GM06990 (cell line): ENCODE measurements around the gene KCND3.

Source experiments
- DNase-seq: peaks from one replicate; pipeline ENCODE4 v3.0.0-alpha.2; 2011; ENCODE audit not compliant: insufficient read length; ENCODE audit errors: extremely low read depth
- H3K27me3 ChIP-seq: replicated peaks from 2 replicates; pipeline ENCODE4 v1.6.0; 2011; ENCODE audit warnings: low read length; ENCODE audit not compliant: control insufficient read depth, insufficient read depth
- H3K36me3 ChIP-seq: 2 replicates; pipeline ENCODE4 v1.5.1; 2011; ENCODE audit warnings: low read length; ENCODE audit not compliant: control insufficient read depth, insufficient read depth
- H3K4me3 ChIP-seq: replicated peaks from 2 replicates; pipeline ENCODE4 v1.5.1; 2011; ENCODE audit warnings: low read depth, mild to moderate bottlenecking, control low read depth, low read length
- TF ChIP-seq, protein P1 (sequence below): IDR thresholded peaks from 2 replicates; pipeline ENCODE4 v1.5.1; 2011; ENCODE audit warnings: low read length, control low read depth, mild to moderate bottlenecking, inconsistent platforms; ENCODE audit not compliant: insufficient read depth, poor library complexity, severe bottlenecking

The KCND3 gene

DNA sequence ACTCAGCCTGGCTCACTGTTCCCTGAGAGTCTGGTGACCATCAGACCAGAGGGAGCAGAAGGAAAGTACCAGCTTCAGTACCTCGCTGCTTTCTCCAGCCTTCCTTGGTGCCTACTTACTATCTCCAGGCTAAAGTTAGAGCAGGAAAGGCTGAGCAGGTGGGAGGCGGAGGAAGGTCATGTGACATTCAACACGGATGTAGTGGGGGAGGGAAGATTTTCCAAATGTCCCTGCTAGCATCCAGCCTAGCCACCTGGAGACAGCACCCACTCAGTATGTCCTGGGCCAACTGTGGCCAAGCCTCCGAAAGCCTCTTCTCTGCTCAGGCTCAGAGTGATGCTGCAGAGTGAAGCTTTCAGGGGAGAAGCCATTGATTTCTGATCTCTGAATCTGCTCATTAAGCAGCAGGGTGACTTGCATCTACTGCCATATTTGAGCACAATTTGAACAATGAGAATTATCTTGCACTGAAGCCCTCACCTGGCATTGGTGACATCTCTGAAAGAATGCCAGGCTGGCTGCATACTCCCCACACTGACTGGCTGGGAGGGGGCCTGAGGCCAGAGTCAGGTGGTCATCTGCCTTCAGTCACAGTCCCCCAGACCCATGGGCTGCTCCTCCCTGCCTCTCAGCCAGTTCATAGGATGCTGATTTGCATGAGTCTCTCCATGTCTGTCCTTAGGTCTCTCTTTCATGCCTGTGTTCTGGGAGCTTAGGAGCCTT, 86.2 kb downstream of the KCND3 start:
- no peak overlapping the region for H3K4me3 ChIP-seq

DNA sequence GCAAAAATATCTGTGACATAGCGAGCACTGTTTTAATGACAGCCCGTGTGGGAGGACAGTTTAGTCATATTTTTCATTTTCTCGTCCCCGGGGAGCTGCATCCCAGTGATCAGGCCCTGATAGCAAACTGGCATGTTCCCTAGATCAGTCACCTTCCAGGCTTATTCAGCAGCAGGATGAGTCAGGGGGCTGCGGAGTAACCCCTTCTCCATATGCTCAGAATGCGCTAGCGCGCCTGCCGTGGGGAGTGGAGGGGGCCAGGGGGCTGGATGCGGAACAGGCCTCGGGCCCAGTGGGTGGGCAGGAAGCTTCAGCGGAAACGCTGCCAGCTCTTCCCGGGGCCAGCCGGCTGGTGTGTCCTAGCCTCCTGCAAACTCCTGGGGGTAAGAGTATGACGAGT, 94.0 kb downstream of the KCND3 start:
- Histone ChIP-seq H3K4me3 (no peak overlapping the region), H3K27me3 (peaks cover 2% of the 10 kb centered on the region), H3K36me3 (no peaks in the 10 kb centered on the region)
- DNase-seq, result no peak
- TF ChIP-seq, protein P1, sequence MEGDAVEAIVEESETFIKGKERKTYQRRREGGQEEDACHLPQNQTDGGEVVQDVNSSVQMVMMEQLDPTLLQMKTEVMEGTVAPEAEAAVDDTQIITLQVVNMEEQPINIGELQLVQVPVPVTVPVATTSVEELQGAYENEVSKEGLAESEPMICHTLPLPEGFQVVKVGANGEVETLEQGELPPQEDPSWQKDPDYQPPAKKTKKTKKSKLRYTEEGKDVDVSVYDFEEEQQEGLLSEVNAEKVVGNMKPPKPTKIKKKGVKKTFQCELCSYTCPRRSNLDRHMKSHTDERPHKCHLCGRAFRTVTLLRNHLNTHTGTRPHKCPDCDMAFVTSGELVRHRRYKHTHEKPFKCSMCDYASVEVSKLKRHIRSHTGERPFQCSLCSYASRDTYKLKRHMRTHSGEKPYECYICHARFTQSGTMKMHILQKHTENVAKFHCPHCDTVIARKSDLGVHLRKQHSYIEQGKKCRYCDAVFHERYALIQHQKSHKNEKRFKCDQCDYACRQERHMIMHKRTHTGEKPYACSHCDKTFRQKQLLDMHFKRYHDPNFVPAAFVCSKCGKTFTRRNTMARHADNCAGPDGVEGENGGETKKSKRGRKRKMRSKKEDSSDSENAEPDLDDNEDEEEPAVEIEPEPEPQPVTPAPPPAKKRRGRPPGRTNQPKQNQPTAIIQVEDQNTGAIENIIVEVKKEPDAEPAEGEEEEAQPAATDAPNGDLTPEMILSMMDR, result no peak

More for the DNA sequence above, 86.2 kb downstream of the KCND3 start:
- DNase-seq, result no peak
- Histone ChIP-seq H3K27me3 (peaks cover 2% of the 10 kb centered on the region), H3K36me3 (no peaks in the 10 kb centered on the region)
- TF ChIP-seq, protein P1, result no peak

DNA sequence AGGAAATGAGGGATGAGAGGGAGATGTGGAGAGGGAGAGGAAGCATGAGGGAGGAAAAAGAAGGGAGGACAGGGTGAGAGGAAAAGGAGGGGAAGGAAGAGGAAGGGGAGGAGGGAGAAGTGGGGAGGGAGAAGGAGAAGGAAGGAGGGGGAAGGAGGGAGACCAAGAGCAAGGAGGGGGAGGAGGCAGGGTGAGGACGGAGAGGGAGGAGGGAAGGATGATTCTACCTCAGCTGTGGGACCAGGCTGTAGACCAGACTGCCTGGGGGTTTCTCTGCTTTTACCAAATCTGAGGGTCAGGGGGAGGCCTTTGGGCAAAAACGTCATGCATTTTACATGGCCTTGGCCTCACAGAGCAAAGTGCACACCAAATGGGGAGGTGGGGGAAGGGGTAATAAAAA, 94.5 kb downstream of the KCND3 start:
- H3K4me3 ChIP-seq, result no peak overlapping the region
- no peak for DNase-seq
- H3K27me3 ChIP-seq, result peaks cover 2% of the 10 kb centered on the region
- H3K36me3 ChIP-seq, result no peaks in the 10 kb centered on the region
- TF ChIP-seq, protein P1, result no peak

DNA sequence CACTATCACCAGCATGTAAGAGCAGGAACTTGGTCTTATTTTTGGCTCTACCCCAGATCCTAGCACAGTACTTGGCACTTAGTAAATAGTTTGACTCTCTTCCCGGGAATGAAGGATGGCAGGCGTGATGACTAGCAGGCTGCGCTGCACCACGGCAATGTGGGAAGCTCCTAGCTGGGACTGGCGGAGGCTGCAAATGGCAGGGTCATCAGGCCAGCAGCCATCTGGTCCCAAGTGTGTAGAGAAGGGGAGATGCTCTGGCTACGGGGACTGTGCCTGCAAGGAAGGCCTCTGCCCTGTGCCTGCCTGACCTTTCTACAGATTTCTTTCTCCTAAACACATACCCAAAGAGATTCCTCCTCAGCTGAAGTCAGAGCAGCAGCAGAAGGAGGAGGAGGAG, 95.0 kb downstream of the KCND3 start:
- TF ChIP-seq, protein P1, result no peak
- H3K27me3 ChIP-seq, result no peaks in the 10 kb centered on the region; the same call in none of the 2 replicates
- H3K4me3 ChIP-seq, result no peak overlapping the region
- no peaks in the 10 kb centered on the region for H3K36me3 ChIP-seq
- no peak for DNase-seq

DNA sequence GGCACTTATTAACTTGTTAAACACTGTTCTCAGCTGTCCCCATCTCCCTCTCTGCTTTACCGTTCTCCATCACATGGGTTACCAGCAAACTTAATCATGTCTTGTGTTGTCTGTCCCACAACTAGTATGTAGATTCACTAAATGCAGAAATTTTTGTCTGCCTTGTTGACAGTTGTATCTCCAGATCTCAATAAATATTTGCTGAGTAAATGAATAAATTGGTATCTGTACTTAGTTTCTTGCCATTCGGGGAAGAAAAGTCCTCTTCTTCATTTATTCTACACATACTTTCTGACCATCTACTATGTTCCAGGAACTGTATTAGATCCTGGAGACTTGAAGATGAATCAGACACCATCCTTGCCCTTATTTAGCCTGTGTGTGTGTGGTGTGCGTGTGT, 97.9 kb downstream of the KCND3 start:
- Histone ChIP-seq H3K4me3 (no peak overlapping the region), H3K27me3 (no peaks in the 10 kb centered on the region; the same call in none of the 2 replicates), H3K36me3 (no peaks in the 10 kb centered on the region)
- TF ChIP-seq, protein P1, result no peak
- no peak for DNase-seq
